Spleen (tissue), 11 donors: Measurements from ENCODE around the gene EDN2. TPM values are rescaled to one million over a fixed set of nuclear protein-coding genes. Genes with fewer than 3 reads are reported as not detected.
A peak's percentile ranks its signal among the peaks of the same experiment; 100 is the strongest.

Source experiments
- DNase-seq: peaks from one replicate; pipeline ENCODE4 v3.0.0-alpha.2; 2020
- H3K27ac ChIP-seq, 8 donors: fragments of 200-600 bp; sonication (generic) in 7 of 8; 1 replicate in 4 of 8; 2 replicates in 4 of 8; pipeline versions ENCODE4 v1.5.0 to v1.8.0; 2016 to 2021; ENCODE audit warnings: inconsistent platforms in 4 of 8, mild to moderate bottlenecking in 4 of 8, moderate library complexity in 1 of 8
- H3K27me3 ChIP-seq, 7 donors: fragments of 200-600 bp; sonication (generic) in 6 of 7; replicated peaks in 1 of 7; 1 replicate in 4 of 7; 2 replicates in 3 of 7; pipeline versions ENCODE4 v1.5.0 to v1.8.0; 2016 to 2021; ENCODE audit warnings: inconsistent platforms in 3 of 7, mild to moderate bottlenecking in 1 of 7
- H3K36me3 ChIP-seq, 6 donors: fragments of 200-600 bp; sonication (generic) in 5 of 6; 1 replicate in 4 of 6; 2 replicates in 2 of 6; pipeline versions ENCODE4 v1.5.0 to v1.8.0; 2016 to 2021; ENCODE audit warnings: inconsistent platforms in 2 of 6
- H3K4me1 ChIP-seq, 6 donors: fragments of 200-600 bp; sonication (generic) in 5 of 6; 1 replicate in 3 of 6; 2 replicates in 3 of 6; pipeline versions ENCODE4 v1.5.0 to v1.8.0; 2016 to 2021; ENCODE audit warnings: inconsistent platforms in 3 of 6
- H3K4me3 ChIP-seq, 8 donors: fragments of 200-600 bp; sonication (generic) in 7 of 8; 1 replicate in 4 of 8; 2 replicates in 4 of 8; pipeline versions ENCODE4 v1.5.0 to v1.8.0; 2016 to 2021; ENCODE audit warnings: inconsistent platforms in 4 of 8, mild to moderate bottlenecking in 4 of 8, moderate library complexity in 2 of 8
- H3K9me3 ChIP-seq, 8 donors: fragments of 200-600 bp; sonication (generic) in 7 of 8; 1 replicate in 4 of 8; 2 replicates in 4 of 8; pipeline versions ENCODE4 v1.5.0 to v1.8.0; 2016 to 2021; ENCODE audit warnings: inconsistent platforms in 4 of 8
- POLR2A ChIP-seq, 3 donors: fragments of 450-650 bp; IDR thresholded peaks; one replicate each; pipeline ENCODE4 v1.5.1; 2017; ENCODE audit warnings: antibody characterized with exemption in 3 of 3, mild to moderate bottlenecking in 1 of 3
- POLR2AphosphoS5 ChIP-seq, 3 donors: sonication (generic); formaldehyde crosslinking; IDR thresholded peaks; one replicate each; pipeline ENCODE4 v1.5.1; 2017; ENCODE audit warnings: antibody characterized with exemption in 3 of 3
- WGBS, 5 donors: extraction: QIAGEN DNeasy Blood & Tissue Kit in 3 of 5; methylation state at CpG; one replicate each; pipeline versions ENCODE4 v1.1.5 to v1.1.7; 2013 to 2018; 5-methylcytosine and 5-hydroxymethylcytosine counted together
- intact Hi-C: fragments of 100-400 bp; cut with DNase I; formaldehyde crosslinking; loops from one replicate; pipeline ENCODE4 v1.15.0; 2023; ENCODE audit warnings: low total_unique reads
- polyA plus RNA-seq, 3 donors: library from polyadenylated mRNA; stranded (reverse); fragments of 200-250 nt; gene quantifications; one replicate each; pipeline ENCODE4 v1.2.1, GENCODE V29; 2013
- total RNA-seq, 7 donors: library from RNA; depleted of rRNA in 3 of 7; stranded (reverse); fragments of >200 nt in 3 of 7; fragmentation: NEBNext Ultra II Directional in 4 of 7; extraction: Animal tissue kit (Norgen Biotek cat#: 25700) in 4 of 7; gene quantifications; one replicate each; pipeline versions ENCODE4 v1.1.0 to v1.2.1, GENCODE V29; 2016 to 2021
- TF ChIP-seq, protein P1 (sequence below), 11 experiments: fragments of 200-600 bp in 7 of 11; fragments of 450-650 bp in 4 of 11; sonication (generic) in 4 of 11; IDR thresholded peaks in 8 of 11; conservative IDR thresholded peaks in 3 of 11; 1 replicate in 7 of 11; 2 replicates in 4 of 11; pipeline versions ENCODE4 v1.4.0 to v1.8.0; 2016 to 2021; ENCODE audit warnings: antibody characterized with exemption in 11 of 11, inconsistent platforms in 4 of 11, mild to moderate bottlenecking in 1 of 11
- donor health status: healthy with polysubstance abuse.
- donor health status: DM: no; HTN: no; CAD: no; lungs with moderate emphysema.
- donor health status: DM: no; HTN: no; CAD: no.
- donor health status: Bipolar disorder and iron deficiency.
- donor health status: healthy.
- donor health status: DM: no; HTN: no; CAD: no.
- donor health status: DM: yes; HTN: yes; CAD: no.

EDN2 gene
- total and polyA plus RNA-seq, 10 donors, result not detected

DNA sequence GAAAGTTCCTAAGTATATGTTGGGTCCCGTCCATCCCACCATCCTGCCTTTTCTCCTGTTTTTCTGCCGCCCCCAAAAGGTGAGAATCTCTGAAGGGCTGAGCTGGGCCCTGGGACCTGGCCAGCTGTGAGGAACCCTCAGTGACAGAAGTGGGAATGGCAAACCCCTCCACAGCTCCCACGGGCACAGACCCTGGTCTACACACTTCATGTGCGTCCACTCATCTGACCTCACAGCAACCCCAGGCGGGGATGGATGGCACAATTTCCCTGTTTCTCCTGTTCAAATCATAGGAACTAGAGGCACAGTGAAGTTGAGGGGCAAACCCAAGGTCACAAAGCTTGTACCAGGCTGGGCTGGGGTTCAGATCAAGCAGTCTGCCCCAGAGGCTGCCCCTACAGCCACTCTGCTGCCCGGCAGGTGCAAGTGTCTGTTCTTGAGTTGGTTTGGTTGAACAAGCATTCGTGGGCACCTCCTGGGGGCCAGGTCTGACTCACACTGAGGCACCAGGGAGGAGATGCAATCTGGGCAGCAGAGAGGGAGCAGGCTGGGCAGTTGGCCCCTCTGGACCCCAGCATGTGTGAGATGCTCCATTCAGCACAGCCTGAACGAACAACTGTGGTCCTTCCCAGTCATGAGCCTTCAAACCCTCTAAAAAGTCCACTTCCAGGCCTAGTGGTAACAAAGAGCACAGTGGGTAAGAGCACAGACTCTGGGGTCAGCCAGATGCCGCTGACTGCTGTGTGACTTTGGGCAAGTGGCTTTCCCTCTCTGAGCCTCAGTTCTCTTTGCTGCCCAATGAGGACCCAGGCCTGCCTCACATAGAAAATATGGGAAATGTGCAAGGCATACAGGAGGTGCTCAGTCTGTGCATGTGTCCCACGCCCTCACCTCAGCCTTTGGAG is 4.0 kb downstream of the EDN2 start:
- 89 to 95% (median 91%) methylated on average over 7 to 10 of the region's 10 CpGs for WGBS, 5 donors
- Histone ChIP-seq H3K9me3 (no peaks in the 10 kb centered on the region), H3K4me3 (no peak overlapping the region), H3K27me3 (peaks cover 0 to 15% (median 0%) of the 10 kb centered on the region in 7 donors), H3K27ac (no peak overlapping the region), H3K4me1 (peaks cover 6 to 50% (median 16%) of the 10 kb centered on the region in 6 donors), H3K36me3 (no peaks in the 10 kb centered on the region)
- intact Hi-C loops, result no loop called here
- TF ChIP-seq, protein P1, sequence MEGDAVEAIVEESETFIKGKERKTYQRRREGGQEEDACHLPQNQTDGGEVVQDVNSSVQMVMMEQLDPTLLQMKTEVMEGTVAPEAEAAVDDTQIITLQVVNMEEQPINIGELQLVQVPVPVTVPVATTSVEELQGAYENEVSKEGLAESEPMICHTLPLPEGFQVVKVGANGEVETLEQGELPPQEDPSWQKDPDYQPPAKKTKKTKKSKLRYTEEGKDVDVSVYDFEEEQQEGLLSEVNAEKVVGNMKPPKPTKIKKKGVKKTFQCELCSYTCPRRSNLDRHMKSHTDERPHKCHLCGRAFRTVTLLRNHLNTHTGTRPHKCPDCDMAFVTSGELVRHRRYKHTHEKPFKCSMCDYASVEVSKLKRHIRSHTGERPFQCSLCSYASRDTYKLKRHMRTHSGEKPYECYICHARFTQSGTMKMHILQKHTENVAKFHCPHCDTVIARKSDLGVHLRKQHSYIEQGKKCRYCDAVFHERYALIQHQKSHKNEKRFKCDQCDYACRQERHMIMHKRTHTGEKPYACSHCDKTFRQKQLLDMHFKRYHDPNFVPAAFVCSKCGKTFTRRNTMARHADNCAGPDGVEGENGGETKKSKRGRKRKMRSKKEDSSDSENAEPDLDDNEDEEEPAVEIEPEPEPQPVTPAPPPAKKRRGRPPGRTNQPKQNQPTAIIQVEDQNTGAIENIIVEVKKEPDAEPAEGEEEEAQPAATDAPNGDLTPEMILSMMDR (IDR thresholded peaks at IDR 0.05 in 8 of 11, conservative IDR thresholded peaks at IDR 0.05 in 3 of 11), result no peak
- TF ChIP-seq POLR2A (IDR thresholded peaks at IDR 0.05) (no peak), POLR2AphosphoS5 (IDR thresholded peaks at IDR 0.05) (no peak)
- peak; percentile 41 for DNase-seq

GRCh38 chr1:41479808-41480160 is 4.7 kb downstream of the EDN2 start:
- Histone ChIP-seq H3K27ac (no peak overlapping the region), H3K4me1 (peaks cover 0 to 50% (median 17%) of the 10 kb centered on the region in 6 donors)
- WGBS, 5 donors, result 75 to 90% (median 84%) methylated on average over 3 of the region's 3 CpGs

DNA sequence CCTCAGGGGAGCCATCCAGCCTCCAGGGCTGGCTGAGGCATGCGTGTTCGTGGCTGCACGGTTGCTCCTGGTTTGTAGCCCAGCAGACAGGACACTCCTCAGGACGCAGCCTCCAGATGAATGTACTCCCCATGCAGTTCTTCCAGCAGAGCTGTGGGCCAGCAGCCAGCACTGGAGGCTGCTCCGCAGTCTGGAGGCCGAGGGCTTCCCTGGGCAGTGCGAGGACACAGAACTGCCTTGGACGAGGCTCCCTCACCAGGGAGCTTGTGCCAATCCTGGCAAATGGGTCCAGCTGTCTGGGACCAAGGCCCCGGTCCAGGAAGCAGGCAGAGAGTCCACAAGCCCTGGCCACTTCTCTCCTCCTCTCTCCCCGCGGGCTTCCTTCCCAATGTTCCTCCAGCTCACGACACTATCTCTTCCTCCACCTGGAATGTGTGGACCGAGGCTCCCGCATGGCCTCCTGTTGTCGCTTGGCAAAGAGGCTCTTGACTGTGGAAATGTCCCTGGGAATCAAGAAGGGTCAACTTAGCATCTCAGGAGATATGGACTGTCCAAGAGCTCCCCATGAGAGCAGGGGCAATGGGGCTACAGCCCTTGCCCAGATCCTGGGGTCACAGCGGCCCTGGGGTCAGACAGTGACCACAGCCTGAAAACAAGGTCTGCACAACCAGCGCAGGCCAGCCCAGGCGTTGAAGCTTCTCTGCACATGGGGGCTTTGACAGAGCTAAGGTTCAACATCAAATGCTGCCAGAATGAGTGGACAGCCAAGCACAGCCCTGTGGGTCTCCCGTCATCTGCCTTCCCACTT is 5.3 kb downstream of the EDN2 start:
- Histone ChIP-seq H3K4me1 (peaks cover 0 to 50% (median 16%) of the 10 kb centered on the region in 6 donors), H3K27ac (peak overlapping the region in 1 of 8 donors; percentile 35)
- peak; percentile 73 for DNase-seq

More at GRCh38 chr1:41479808-41480160, 4.7 kb downstream of the EDN2 start:
- H3K9me3 ChIP-seq, result no peaks in the 10 kb centered on the region
- H3K36me3 ChIP-seq, result no peaks in the 10 kb centered on the region
- DNase-seq, result peak; percentile 17
- H3K4me3 ChIP-seq, result no peak overlapping the region
- H3K27me3 ChIP-seq, result peaks cover 0 to 9% (median 0%) of the 10 kb centered on the region in 7 donors
- no peak for TF ChIP-seq POLR2AphosphoS5 (IDR thresholded peaks at IDR 0.05)
- TF ChIP-seq POLR2A (IDR thresholded peaks at IDR 0.05), result no peak
- TF ChIP-seq, protein P1 (IDR thresholded peaks at IDR 0.05 in 8 of 11, conservative IDR thresholded peaks at IDR 0.05 in 3 of 11), result no peak
- intact Hi-C loops, result no loop called here

GRCh38 chr1:41478118-41478748 is 6.2 kb downstream of the EDN2 start:
- Histone ChIP-seq H3K27me3 (no peaks in the 10 kb centered on the region), H3K9me3 (no peaks in the 10 kb centered on the region), H3K36me3 (no peaks in the 10 kb centered on the region), H3K4me3 (no peak overlapping the region), H3K27ac (no peak overlapping the region), H3K4me1 (peaks cover 0 to 54% (median 19%) of the 10 kb centered on the region in 6 donors)
- intact Hi-C loops, result no loop called here
- TF ChIP-seq, protein P1 (IDR thresholded peaks at IDR 0.05 in 8 of 11, conservative IDR thresholded peaks at IDR 0.05 in 3 of 11), result no peak
- TF ChIP-seq POLR2A (IDR thresholded peaks at IDR 0.05), result no peak
- no peak for TF ChIP-seq POLR2AphosphoS5 (IDR thresholded peaks at IDR 0.05)
- DNase-seq, result peak; percentile 63
- WGBS, 5 donors, result 80 to 88% (median 87%) methylated on average over 9 to 12 of the region's 12 CpGs

More for the DNA sequence above, 5.3 kb downstream of the EDN2 start:
- Histone ChIP-seq H3K36me3 (no peaks in the 10 kb centered on the region), H3K27me3 (peaks cover 0 to 4% (median 0%) of the 10 kb centered on the region in 7 donors), H3K4me3 (no peak overlapping the region), H3K9me3 (no peaks in the 10 kb centered on the region)
- 66 to 77% (median 69%) methylated on average over 16 to 19 of the region's 19 CpGs for WGBS, 5 donors
- TF ChIP-seq POLR2A (IDR thresholded peaks at IDR 0.05), result no peak
- peak in 2 of 3 donors; percentile 24 to 43 for TF ChIP-seq POLR2AphosphoS5 (IDR thresholded peaks at IDR 0.05)
- intact Hi-C loops, result no loop called here
